ENCODE data around the gene HS3ST6.
A peak's percentile ranks its signal among the peaks of the same experiment; 100 is the strongest.

DNA sequence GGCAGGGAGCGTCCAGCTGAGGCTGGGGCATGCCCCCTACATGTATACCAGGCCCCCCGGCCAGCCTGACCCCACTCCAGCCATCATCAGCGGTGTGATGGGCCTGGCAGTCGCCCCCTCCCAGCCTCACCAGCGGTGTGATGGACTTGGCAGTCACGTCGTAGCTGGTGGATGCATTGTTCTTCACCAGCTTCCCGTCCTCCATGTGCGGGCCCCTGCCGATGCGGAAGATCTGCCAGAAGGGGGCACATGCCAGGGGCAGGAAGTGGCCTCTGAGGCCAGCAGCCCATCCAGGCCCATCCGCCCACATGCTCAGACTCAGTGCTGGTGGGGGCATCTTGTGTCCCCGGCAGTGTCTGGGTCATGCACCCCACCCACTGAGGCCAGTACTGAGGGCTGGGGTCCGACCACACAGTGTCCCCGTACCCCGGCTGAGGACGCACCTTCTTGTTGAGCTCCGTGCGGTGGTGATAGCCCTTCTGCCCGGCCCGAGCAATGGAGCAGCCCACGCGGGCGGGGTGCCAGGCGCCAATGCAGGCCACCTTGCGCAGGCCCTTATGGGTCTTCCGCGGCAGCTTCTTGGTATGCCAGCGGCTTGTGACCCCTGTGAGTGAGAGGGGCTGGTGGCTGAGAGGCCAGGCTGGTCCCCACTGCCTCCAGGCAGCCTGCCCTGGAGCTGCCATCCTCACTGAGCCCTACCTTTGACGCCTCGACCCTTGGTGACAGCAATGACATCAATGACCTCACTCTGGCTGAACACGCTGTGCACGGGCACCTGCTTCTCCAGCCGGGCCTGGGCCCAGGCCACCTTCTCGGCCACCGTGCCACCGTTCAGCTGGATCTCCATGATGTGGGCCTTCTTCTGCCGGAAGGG lies 28.5 kb upstream of the HS3ST6 start:
- TF ChIP-seq, protein P1, sequence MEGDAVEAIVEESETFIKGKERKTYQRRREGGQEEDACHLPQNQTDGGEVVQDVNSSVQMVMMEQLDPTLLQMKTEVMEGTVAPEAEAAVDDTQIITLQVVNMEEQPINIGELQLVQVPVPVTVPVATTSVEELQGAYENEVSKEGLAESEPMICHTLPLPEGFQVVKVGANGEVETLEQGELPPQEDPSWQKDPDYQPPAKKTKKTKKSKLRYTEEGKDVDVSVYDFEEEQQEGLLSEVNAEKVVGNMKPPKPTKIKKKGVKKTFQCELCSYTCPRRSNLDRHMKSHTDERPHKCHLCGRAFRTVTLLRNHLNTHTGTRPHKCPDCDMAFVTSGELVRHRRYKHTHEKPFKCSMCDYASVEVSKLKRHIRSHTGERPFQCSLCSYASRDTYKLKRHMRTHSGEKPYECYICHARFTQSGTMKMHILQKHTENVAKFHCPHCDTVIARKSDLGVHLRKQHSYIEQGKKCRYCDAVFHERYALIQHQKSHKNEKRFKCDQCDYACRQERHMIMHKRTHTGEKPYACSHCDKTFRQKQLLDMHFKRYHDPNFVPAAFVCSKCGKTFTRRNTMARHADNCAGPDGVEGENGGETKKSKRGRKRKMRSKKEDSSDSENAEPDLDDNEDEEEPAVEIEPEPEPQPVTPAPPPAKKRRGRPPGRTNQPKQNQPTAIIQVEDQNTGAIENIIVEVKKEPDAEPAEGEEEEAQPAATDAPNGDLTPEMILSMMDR (IDR thresholded peaks at IDR 0.05; ENCODE audit: extremely low read depth in 1 of 2, insufficient read depth in 1 of 2, low read depth in 1 of 2, low read length in 2 of 2): peak in 1 of 2 donors; percentile 27
- TF ChIP-seq, protein P2, sequence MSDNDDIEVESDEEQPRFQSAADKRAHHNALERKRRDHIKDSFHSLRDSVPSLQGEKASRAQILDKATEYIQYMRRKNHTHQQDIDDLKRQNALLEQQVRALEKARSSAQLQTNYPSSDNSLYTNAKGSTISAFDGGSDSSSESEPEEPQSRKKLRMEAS (IDR thresholded peaks at IDR 0.05; ENCODE audit: insufficient read depth, insufficient read length): no peak
- TF ChIP-seq EZH2 (IDR thresholded peaks at IDR 0.05; ENCODE audit: borderline replicate concordance, low read depth, low read length, severe bottlenecking) (no peak), POLR2A (IDR thresholded peaks at IDR 0.05; ENCODE audit: low read depth, low read length) (no peak), POLR2AphosphoS5 (IDR thresholded peaks at IDR 0.05; ENCODE audit: insufficient read depth, low read depth, low read length) (no peak), FOS (IDR thresholded peaks at IDR 0.05; ENCODE audit: borderline replicate concordance, insufficient read depth, low read length) (no peak)
